NB4 (cell line): ENCODE measurements around the gene HINT3.
A peak's percentile ranks its signal among the peaks of the same experiment; 100 is the strongest.

Experiments used
- CTCF ChIP-seq: IDR thresholded peaks from one replicate; pipeline ENCODE4 v1.5.1; 2012; ENCODE audit warnings: low read depth, low read length
- MAX ChIP-seq: IDR thresholded peaks from 2 replicates; pipeline ENCODE4 v1.6.1; 2011; ENCODE audit warnings: low read depth, low read length
- MYC ChIP-seq: IDR thresholded peaks from 2 replicates; pipeline ENCODE4 v1.6.1; 2011; ENCODE audit warnings: low read depth, low read length
- POLR2A ChIP-seq: IDR thresholded peaks from 2 replicates; pipeline ENCODE4 v1.6.1; 2011; ENCODE audit warnings: mild to moderate bottlenecking; ENCODE audit not compliant: insufficient read length; ENCODE audit errors: extremely low read depth

GRCh38 chr6:125987026-125987617 lies 30.6 kb downstream of the HINT3 start:
- TF ChIP-seq CTCF (no peak), POLR2A (no peak), MAX (peak; percentile 82), MYC (peak; percentile 18; the same call in 1 of the 2 replicates)
